ENCODE results near the gene MAP3K3. TPM values are rescaled to one million over a fixed set of nuclear protein-coding genes. Genes with fewer than 3 reads are reported as not detected.

MAP3K3 gene
- total RNA-seq, result 19.4 TPM

GRCh38 chr17:63621684-63622573 is at the start of gene MAP3K3:
Gene MAP3K3, plus strand, starts transcription at chr17:63622417. Its CDS starts 343 bp downstream, at chr17:63622760.

GRCh38 chr17:63600569-63601438 is 21.4 kb upstream of the MAP3K3 start, which contains the start of gene TACO1:
Gene TACO1, plus strand, starts transcription at chr17:63600895. Its CDS starts 189 bp downstream, at chr17:63601084.

GRCh38 chr17:63699638-63700527 is 77.7 kb downstream of the MAP3K3 start, which contains the start of gene LIMD2:
Gene LIMD2, minus strand, starts transcription at chr17:63700125. Its CDS starts 827 bp downstream, at chr17:63699298.

GRCh38 chr17:63741408-63742173 is 119.4 kb downstream of the MAP3K3 start, which contains the start of gene STRADA:
Gene STRADA, minus strand, starts transcription at chr17:63741799. Its CDS starts 13,430 bp downstream, at chr17:63728369.

Small RNA genes lying within 50 kb of the gene (small RNA-seq; reads per million reads assigned to genes)
- gene RNU6-288P, result not detected

Other genes starting within 250 kb of the MAP3K3 start
- gene CYB561, start 176.1 kb upstream of the MAP3K3 start, total RNA-seq, result 61.6 TPM
- gene ACE, start 145.4 kb upstream of the MAP3K3 start, total RNA-seq, result 6.9 TPM
- 0.69 TPM for gene KCNH6, start 99.1 kb upstream of the MAP3K3 start, total RNA-seq
- gene DCAF7, start 71.9 kb upstream of the MAP3K3 start, total RNA-seq, result 51.0 TPM
- 10.1 TPM for gene TACO1, start 21.5 kb upstream of the MAP3K3 start, total RNA-seq
- gene LIMD2, start 77.7 kb downstream of the MAP3K3 start, total RNA-seq, result 12.5 TPM
- 32.3 TPM for gene STRADA, start 119.4 kb downstream of the MAP3K3 start, total RNA-seq
- 65.3 TPM for gene CCDC47, start 151.2 kb downstream of the MAP3K3 start, total RNA-seq
- 82.4 TPM for gene DDX42, start 151.8 kb downstream of the MAP3K3 start, total RNA-seq
- 78.0 TPM for gene PSMC5, start 205.0 kb downstream of the MAP3K3 start, total RNA-seq
- 29.3 TPM for gene FTSJ3, start 205.2 kb downstream of the MAP3K3 start, total RNA-seq
- gene SMARCD2, start 220.3 kb downstream of the MAP3K3 start, total RNA-seq, result 11.5 TPM